HL-60 (cell line): ENCODE data around the gene PTPRG.

Experiments used
- CTCF ChIP-seq: IDR thresholded peaks from one replicate; pipeline ENCODE4 v1.5.1; 2011; ENCODE audit warnings: low read length, control low read depth, inconsistent platforms; ENCODE audit not compliant: insufficient read depth
- POLR2AphosphoS5 ChIP-seq: IDR thresholded peaks from 2 replicates; pipeline ENCODE4 v1.6.1; 2012; ENCODE audit warnings: low read depth
- SPI1 ChIP-seq: IDR thresholded peaks from 2 replicates; pipeline ENCODE4 v1.6.1; 2012; ENCODE audit warnings: low read depth, mild to moderate bottlenecking, borderline replicate concordance

- TF ChIP-seq CTCF (no peak), SPI1 (no peak), POLR2AphosphoS5 (no peak)
These were observed 373.1 kb downstream of the PTPRG start for GRCh38 chr3:61934505-61934871.
